HG03135 (cell line): Measurements from ENCODE around the gene SLC35A5.

Experiments
- ATAC-seq: cut with Tn5 transposase; IDR thresholded peaks from one replicate; pipeline ENCODE4 v1.9.1; 2021; ENCODE audit warnings: mild to moderate bottlenecking, moderate library complexity; ENCODE audit not compliant: unreplicated experiment

The SLC35A5 gene

GRCh38 chr3:112569265-112569664 is 7.4 kb downstream of the SLC35A5 start:
- ATAC-seq = no peak

- no peak for ATAC-seq
These were observed 10.9 kb downstream of the SLC35A5 start for GRCh38 chr3:112572701-112573100.

GRCh38 chr3:112579232-112579631 is 17.4 kb downstream of the SLC35A5 start:
- ATAC-seq = no peak

GRCh38 chr3:112579697-112580096 is 17.9 kb downstream of the SLC35A5 start:
- ATAC-seq = no peak

GRCh38 chr3:112582244-112582874 is 20.5 kb downstream of the SLC35A5 start:
- no peak for ATAC-seq

- ATAC-seq = no peak
These were observed 21.3 kb downstream of the SLC35A5 start for GRCh38 chr3:112583105-112583504.

- ATAC-seq = no peak
These were observed 23.9 kb downstream of the SLC35A5 start for GRCh38 chr3:112585782-112586181.

- no peak for ATAC-seq
These were observed 25.5 kb downstream of the SLC35A5 start for GRCh38 chr3:112587336-112587735.

- no peak for ATAC-seq
These were observed 31.4 kb downstream of the SLC35A5 start for GRCh38 chr3:112593258-112593657.

GRCh38 chr3:112594856-112595255 is 33.0 kb downstream of the SLC35A5 start:
- ATAC-seq = no peak

- no peak for ATAC-seq
These were observed 36.1 kb downstream of the SLC35A5 start for GRCh38 chr3:112597945-112598344.

- ATAC-seq = no peak
These were observed 36.9 kb downstream of the SLC35A5 start for GRCh38 chr3:112598731-112599130.

GRCh38 chr3:112602217-112602838 is 40.5 kb downstream of the SLC35A5 start:
- ATAC-seq = peak; percentile 68

- no peak for ATAC-seq
These were observed 42.7 kb downstream of the SLC35A5 start for GRCh38 chr3:112604536-112604935.

GRCh38 chr3:112605285-112605684 is 43.4 kb downstream of the SLC35A5 start:
- no peak for ATAC-seq

GRCh38 chr3:112606098-112606497 is 44.3 kb downstream of the SLC35A5 start:
- no peak for ATAC-seq

GRCh38 chr3:112607863-112608262 is 46.0 kb downstream of the SLC35A5 start:
- no peak for ATAC-seq

- no peak for ATAC-seq
These were observed 48.3 kb downstream of the SLC35A5 start for GRCh38 chr3:112610121-112610520.

- ATAC-seq = no peak
These were observed 50.1 kb downstream of the SLC35A5 start for GRCh38 chr3:112611752-112612515.

GRCh38 chr3:112615989-112616731 is 54.3 kb downstream of the SLC35A5 start:
- no peak for ATAC-seq

- ATAC-seq = no peak
These were observed 55.4 kb downstream of the SLC35A5 start for GRCh38 chr3:112617285-112617684.
